Trophoblast cell (in vitro differentiated cells and primary cell): ENCODE results near the gene RHOU.
A peak's percentile ranks its signal among the peaks of the same experiment; 100 is the strongest.

Experiments used
- DNase-seq, 2 donors: peaks; one replicate each; pipeline ENCODE4 v3.0.0-alpha.2; 2016
- H2AFZ ChIP-seq: 2 replicates; pipeline ENCODE4 v1.6.1; 2013; ENCODE audit warnings: low read length, moderate library complexity, mild to moderate bottlenecking; ENCODE audit not compliant: insufficient read depth, poor library complexity
- H2AK5ac ChIP-seq: 2 replicates; pipeline ENCODE4 v1.6.1; 2013; ENCODE audit warnings: mild to moderate bottlenecking, low read length
- H2BK120ac ChIP-seq: 2 replicates; pipeline ENCODE4 v1.6.1; 2013; ENCODE audit warnings: low read length, mild to moderate bottlenecking, moderate library complexity; ENCODE audit not compliant: insufficient read depth, poor library complexity
- H2BK12ac ChIP-seq: 2 replicates; pipeline ENCODE4 v1.6.1; 2013; ENCODE audit warnings: mild to moderate bottlenecking, low read length, moderate library complexity
- H2BK5ac ChIP-seq: 2 replicates; pipeline ENCODE4 v1.6.1; 2013; ENCODE audit warnings: low read length, low read depth, moderate library complexity, mild to moderate bottlenecking; ENCODE audit not compliant: poor library complexity
- H3K14ac ChIP-seq: 2 replicates; pipeline ENCODE4 v1.6.1; 2013; ENCODE audit warnings: mild to moderate bottlenecking, low read length
- H3K18ac ChIP-seq: 2 replicates; pipeline ENCODE4 v1.6.1; 2013; ENCODE audit warnings: mild to moderate bottlenecking, low read length
- H3K23ac ChIP-seq: 2 replicates; pipeline ENCODE4 v1.6.1; 2013; ENCODE audit warnings: low read length
- H3K27ac ChIP-seq: 2 replicates; pipeline ENCODE4 v1.5.1; 2013; ENCODE audit warnings: low read depth, mild to moderate bottlenecking, inconsistent platforms, low read length, moderate library complexity
- H3K27me3 ChIP-seq: 2 replicates; pipeline ENCODE4 v1.6.1; 2013; ENCODE audit warnings: inconsistent platforms, mild to moderate bottlenecking, low read length, moderate library complexity; ENCODE audit not compliant: insufficient read depth
- H3K36me3 ChIP-seq, 2 experiments: 1 replicate in 1 of 2; 2 replicates in 1 of 2; pipeline ENCODE4 v1.6.1; 2013; ENCODE audit warnings: low read length in 2 of 2, mild to moderate bottlenecking in 2 of 2, moderate library complexity in 1 of 2; ENCODE audit not compliant: insufficient read depth in 2 of 2, control insufficient read depth in 1 of 2
- H3K4ac ChIP-seq: 2 replicates; pipeline ENCODE4 v1.6.1; 2013; ENCODE audit warnings: low read depth, mild to moderate bottlenecking, low read length, moderate library complexity
- H3K4me1 ChIP-seq, 2 experiments: 1 replicate in 1 of 2; 2 replicates in 1 of 2; pipeline ENCODE4 v1.6.1; 2013; ENCODE audit warnings: low read length in 2 of 2, mild to moderate bottlenecking in 2 of 2, moderate library complexity in 1 of 2; ENCODE audit not compliant: insufficient read depth in 2 of 2, control insufficient read depth in 1 of 2
- H3K4me2 ChIP-seq: 2 replicates; pipeline ENCODE4 v1.6.1; 2013; ENCODE audit warnings: inconsistent platforms, mild to moderate bottlenecking, low read length, moderate library complexity
- H3K4me3 ChIP-seq: 2 replicates; pipeline ENCODE4 v1.5.1; 2013; ENCODE audit warnings: mild to moderate bottlenecking, low read depth, low read length, inconsistent platforms
- H3K79me1 ChIP-seq: one replicate; pipeline ENCODE4 v1.6.1; 2013; ENCODE audit warnings: low read length
- H3K79me2 ChIP-seq: 2 replicates; pipeline ENCODE4 v1.6.1; 2013; ENCODE audit warnings: low read length, mild to moderate bottlenecking; ENCODE audit not compliant: control insufficient read depth, insufficient read depth, poor library complexity
- H3K9ac ChIP-seq: 2 replicates; pipeline ENCODE4 v1.6.1; 2013; ENCODE audit warnings: mild to moderate bottlenecking, low read length
- H3K9me3 ChIP-seq: 2 replicates; pipeline ENCODE4 v1.6.1; 2013; ENCODE audit warnings: low read depth, mild to moderate bottlenecking, control low read depth, inconsistent platforms, low read length; ENCODE audit not compliant: insufficient read depth
- H4K12ac ChIP-seq: 2 replicates; pipeline ENCODE4 v1.6.1; 2013; ENCODE audit warnings: low read depth, mild to moderate bottlenecking, low read length, moderate library complexity
- H4K8ac ChIP-seq: 2 replicates; pipeline ENCODE4 v1.6.1; 2013; ENCODE audit warnings: low read depth, mild to moderate bottlenecking, low read length, moderate library complexity
- H4K91ac ChIP-seq: one replicate; pipeline ENCODE4 v1.6.1; 2013; ENCODE audit warnings: low read depth, mild to moderate bottlenecking, low read length, moderate library complexity
- WGBS: extraction: QIAGEN DNeasy Blood & Tissue Kit; methylation state at CpG from one replicate; pipeline ENCODE4 v1.1.7; 2013; ENCODE audit warnings: missing lambda C conversion rate; ENCODE audit not compliant: insufficient read length, insufficient coverage; ENCODE audit errors: extremely low coverage; 5-methylcytosine and 5-hydroxymethylcytosine counted together

RHOU gene

GRCh38 chr1:228749765-228750164 is 14.5 kb downstream of the RHOU start:
- Histone ChIP-seq H3K9me3 (no peaks in the 10 kb centered on the region), H3K14ac (no peak overlapping the region), H3K27me3 (no peaks in the 10 kb centered on the region), H2BK5ac (no peak overlapping the region), H4K12ac (no peak overlapping the region), H3K4me2 (no peak overlapping the region), H4K8ac (no peak overlapping the region), H3K4ac (no peak overlapping the region), H3K9ac (no peak overlapping the region), H3K23ac (no peak overlapping the region), H3K4me3 (no peak overlapping the region), H3K4me1 (peaks cover 6 to 21% of the 10 kb centered on the region in 2 experiments), H3K27ac (no peak overlapping the region), H4K91ac (peak overlapping the region; percentile 40), H2AFZ (no peak overlapping the region), H3K79me1 (peaks cover 13% of the 10 kb centered on the region), H3K18ac (no peak overlapping the region), H2BK12ac (no peak overlapping the region), H2AK5ac (no peak overlapping the region), H3K79me2 (no peaks in the 10 kb centered on the region), H3K36me3 (peaks cover 8 to 12% of the 10 kb centered on the region in 2 experiments), H2BK120ac (no peak overlapping the region)
- DNase-seq = no peak
- no CpG with 5 or more reads among the region's 2 CpGs for WGBS

- Histone ChIP-seq H3K23ac (no peak overlapping the region), H3K36me3 (peaks cover 0 to 5% of the 10 kb centered on the region in 2 experiments), H2AFZ (no peak overlapping the region), H2AK5ac (no peak overlapping the region), H2BK120ac (peak overlapping the region; percentile 14), H3K4me1 (peaks cover 6 to 21% of the 10 kb centered on the region in 2 experiments), H3K4me3 (no peak overlapping the region), H4K8ac (no peak overlapping the region), H3K27ac (no peak overlapping the region), H3K9me3 (no peaks in the 10 kb centered on the region), H3K79me2 (no peaks in the 10 kb centered on the region), H2BK12ac (no peak overlapping the region), H3K79me1 (peaks cover 13% of the 10 kb centered on the region), H4K12ac (no peak overlapping the region), H4K91ac (peak overlapping the region; percentile 45), H3K4ac (no peak overlapping the region), H3K4me2 (no peak overlapping the region), H3K14ac (no peak overlapping the region), H2BK5ac (no peak overlapping the region), H3K9ac (no peak overlapping the region), H3K18ac (peak overlapping the region; percentile 19), H3K27me3 (no peaks in the 10 kb centered on the region)
- WGBS = no CpG with 5 or more reads among the region's 10 CpGs
- no peak for DNase-seq
Observed at GRCh38 chr1:228750915-228751314, 15.6 kb downstream of the RHOU start.

DNA sequence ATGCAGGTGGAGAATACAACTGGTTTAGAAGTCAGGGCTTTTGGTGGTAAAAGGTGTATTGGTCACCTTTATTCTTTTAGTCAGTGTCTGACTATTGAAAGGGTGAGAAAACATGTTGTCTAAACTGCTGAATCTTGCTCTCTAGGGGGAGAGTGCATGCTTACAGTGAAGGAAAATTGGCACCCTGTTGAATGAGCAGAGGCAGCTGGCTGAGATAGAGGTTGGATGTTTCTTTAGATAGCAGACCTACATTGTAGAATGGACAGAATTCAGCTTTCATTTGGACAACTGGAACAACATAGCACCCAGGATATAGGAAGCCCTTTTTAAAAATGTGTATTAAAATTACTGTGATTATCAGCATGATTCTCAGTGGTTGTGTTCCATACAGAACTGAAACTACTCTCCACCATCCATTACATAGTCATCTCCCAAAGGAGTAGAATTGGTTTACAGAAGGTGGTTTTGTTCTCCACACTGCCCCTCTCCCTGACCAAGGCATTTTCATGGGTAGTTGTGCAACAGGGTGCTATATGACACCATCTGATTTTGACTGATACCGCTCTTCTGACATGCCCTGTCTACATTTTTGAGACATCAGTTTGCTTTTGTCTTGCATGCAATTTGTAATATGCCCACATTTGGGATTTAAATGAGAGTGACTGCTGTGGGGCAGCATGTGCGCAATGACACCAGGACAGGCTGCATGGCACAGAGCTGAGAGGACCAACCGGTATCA is 16.2 kb downstream of the RHOU start:
- no peak overlapping the region for H3K23ac ChIP-seq
- H3K79me1 ChIP-seq = peaks cover 13% of the 10 kb centered on the region
- no peak overlapping the region for H4K8ac ChIP-seq
- no peak overlapping the region for H3K4me2 ChIP-seq
- peak overlapping the region; percentile 15 for H2BK12ac ChIP-seq
- peaks cover 6 to 21% of the 10 kb centered on the region in 2 experiments for H3K4me1 ChIP-seq
- no peaks in the 10 kb centered on the region for H3K79me2 ChIP-seq
- no peak overlapping the region for H3K18ac ChIP-seq
- H3K36me3 ChIP-seq = peaks cover 0 to 4% of the 10 kb centered on the region in 2 experiments
- H3K4me3 ChIP-seq = no peak overlapping the region
- H3K4ac ChIP-seq = no peak overlapping the region
- H3K9me3 ChIP-seq = no peaks in the 10 kb centered on the region
- H2AFZ ChIP-seq = no peak overlapping the region
- no peak overlapping the region for H3K9ac ChIP-seq
- no peak overlapping the region for H3K27ac ChIP-seq
- peak; percentile 79 to 94 for DNase-seq
- WGBS = no CpG with 5 or more reads among the region's 3 CpGs
- no peak overlapping the region for H2BK5ac ChIP-seq
- H2BK120ac ChIP-seq = peak overlapping the region; percentile 14
- no peaks in the 10 kb centered on the region for H3K27me3 ChIP-seq
- no peak overlapping the region for H4K12ac ChIP-seq
- H3K14ac ChIP-seq = no peak overlapping the region
- H2AK5ac ChIP-seq = peak overlapping the region; percentile 18
- peak overlapping the region; percentile 8 for H4K91ac ChIP-seq

GRCh38 chr1:228752258-228752657 is 17.0 kb downstream of the RHOU start:
- Histone ChIP-seq H3K9ac (no peak overlapping the region), H4K8ac (no peak overlapping the region), H3K36me3 (no peaks in the 10 kb centered on the region), H2BK120ac (no peak overlapping the region), H3K27me3 (no peaks in the 10 kb centered on the region), H3K4ac (no peak overlapping the region), H4K91ac (no peak overlapping the region), H2BK12ac (no peak overlapping the region), H3K79me1 (peaks cover 7% of the 10 kb centered on the region), H3K9me3 (no peaks in the 10 kb centered on the region), H2AFZ (no peak overlapping the region), H2BK5ac (no peak overlapping the region), H2AK5ac (no peak overlapping the region), H3K4me1 (peaks cover 3 to 17% of the 10 kb centered on the region in 2 experiments), H3K27ac (no peak overlapping the region), H3K4me2 (no peak overlapping the region), H3K23ac (no peak overlapping the region), H4K12ac (no peak overlapping the region), H3K14ac (no peak overlapping the region), H3K4me3 (no peak overlapping the region), H3K18ac (no peak overlapping the region), H3K79me2 (no peaks in the 10 kb centered on the region)
- DNase-seq = peak; percentile 48 to 62
- no CpG with 5 or more reads among the region's 6 CpGs for WGBS
